ENCODE results near the gene DNAH7.
"Not testable (repeated sequence)": the region's sequence is repeated elsewhere in the genome, so short reads cannot be mapped to it uniquely, and the experiment has no call there.

The DNAH7 gene

DNA sequence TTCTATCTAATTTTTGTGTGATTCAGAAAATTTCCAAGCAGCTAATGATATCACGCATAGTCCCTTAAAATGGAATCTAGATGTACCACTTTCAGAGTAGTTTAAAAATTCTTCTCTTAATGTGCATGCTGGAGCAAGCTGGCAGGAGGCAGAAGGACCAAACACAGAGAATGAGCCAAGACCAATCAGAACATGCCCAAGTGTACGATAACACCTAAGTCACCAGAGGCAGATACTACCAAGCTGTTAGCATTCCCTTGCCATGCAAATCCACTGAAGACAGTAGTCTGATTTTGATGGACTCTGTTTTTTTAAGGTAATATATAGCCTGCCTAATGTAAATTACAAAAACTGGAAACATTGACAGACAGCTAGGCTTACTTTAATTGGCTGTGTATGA, 109.3 kb downstream of the DNAH7 start:
- DNase-seq, result no peak

DNA sequence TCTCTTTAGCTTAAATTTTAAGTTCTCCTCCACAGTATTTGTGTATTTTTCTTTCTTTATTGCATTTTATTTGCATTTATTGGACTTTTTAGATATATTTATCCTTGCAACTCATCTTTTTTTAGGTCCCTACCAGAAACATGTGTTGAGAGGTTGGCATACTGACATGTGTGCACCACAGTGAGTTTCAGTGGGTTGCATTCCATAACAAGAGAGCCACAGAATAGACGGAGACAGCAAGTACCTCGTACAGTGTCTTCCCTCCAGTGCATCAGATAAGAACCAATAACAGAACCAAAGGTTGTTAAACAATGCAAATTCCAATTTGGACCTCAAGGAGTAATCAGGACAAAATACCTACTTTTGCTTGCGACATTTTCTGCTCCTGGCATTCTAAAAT, 111.9 kb downstream of the DNAH7 start:
- DNase-seq, result no peak

DNA sequence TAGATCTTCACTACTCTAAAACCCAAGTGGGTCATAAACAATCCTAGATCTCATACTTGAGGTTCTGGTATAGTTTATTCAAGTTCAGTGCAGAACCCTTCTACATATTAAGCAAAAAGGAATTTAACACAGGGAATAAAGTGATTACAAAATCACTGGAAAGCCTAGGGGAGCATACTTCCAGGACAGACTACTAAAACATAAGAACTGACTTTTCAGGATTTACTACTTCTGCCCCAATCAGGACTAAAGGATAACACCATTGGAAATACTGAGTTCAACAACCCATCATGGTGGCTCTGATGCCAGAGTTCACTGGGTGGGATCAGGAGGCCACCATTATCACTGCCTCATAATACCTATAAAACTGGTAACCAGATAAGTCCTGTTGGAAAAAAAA, 123.6 kb downstream of the DNAH7 start:
- DNase-seq, result no peak

DNA sequence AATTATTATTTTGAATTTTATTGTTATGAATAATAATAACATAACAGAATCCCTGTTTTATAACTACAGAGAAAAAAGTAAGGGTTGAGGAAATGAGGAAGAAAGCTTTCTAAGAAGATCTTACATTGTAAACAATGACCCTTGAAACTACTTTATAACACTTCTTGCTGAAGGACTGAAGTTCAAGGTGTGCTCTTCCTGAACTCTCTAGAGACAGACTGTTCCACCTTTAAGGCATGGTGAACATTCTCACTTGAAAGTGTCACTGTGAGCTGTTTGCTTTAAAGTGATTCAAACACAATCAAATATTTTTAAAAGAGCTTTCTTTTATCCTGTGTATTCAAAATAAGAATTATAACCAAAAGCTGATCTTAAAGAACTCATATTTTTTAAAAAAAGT, 131.5 kb downstream of the DNAH7 start:
- no peak for DNase-seq

DNA sequence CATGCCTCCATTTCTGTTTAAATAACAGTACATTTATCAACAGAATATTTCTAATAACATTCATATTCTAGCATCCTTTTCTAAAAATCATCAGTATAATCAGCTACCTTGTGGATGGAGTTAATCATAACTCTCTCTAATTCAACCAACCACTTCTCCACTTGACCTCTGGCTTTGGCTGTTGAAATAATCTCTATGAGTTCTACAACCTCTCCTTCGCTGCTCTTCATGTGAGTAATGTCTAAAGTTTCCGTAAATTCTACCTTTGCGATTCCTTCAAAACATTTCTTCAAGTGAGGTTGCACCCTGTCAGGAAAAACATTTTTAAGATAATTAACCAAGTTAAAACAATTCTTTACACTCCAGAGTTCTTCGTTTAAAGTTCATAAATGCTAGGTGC, 134.2 kb downstream of the DNAH7 start:
- no peak for DNase-seq

DNA sequence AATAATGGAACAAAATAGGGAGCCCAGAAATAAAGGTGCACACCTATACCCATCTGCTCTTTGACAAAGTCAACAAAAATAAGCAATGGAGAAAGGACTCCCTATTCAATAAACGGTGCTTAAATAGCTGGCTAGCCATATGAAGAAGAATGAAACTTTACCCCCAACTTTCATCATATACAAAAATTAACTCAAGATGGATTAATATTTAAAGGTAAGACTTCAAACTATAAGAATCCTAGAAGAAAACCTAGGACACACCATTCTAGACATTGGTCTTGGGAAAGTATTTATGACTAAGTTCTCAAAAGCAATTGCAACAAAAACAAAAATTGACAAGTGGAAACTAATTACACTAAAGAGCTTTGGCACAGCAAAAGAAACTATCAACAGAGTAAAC, 139.1 kb downstream of the DNAH7 start:
- no peak for DNase-seq

DNA sequence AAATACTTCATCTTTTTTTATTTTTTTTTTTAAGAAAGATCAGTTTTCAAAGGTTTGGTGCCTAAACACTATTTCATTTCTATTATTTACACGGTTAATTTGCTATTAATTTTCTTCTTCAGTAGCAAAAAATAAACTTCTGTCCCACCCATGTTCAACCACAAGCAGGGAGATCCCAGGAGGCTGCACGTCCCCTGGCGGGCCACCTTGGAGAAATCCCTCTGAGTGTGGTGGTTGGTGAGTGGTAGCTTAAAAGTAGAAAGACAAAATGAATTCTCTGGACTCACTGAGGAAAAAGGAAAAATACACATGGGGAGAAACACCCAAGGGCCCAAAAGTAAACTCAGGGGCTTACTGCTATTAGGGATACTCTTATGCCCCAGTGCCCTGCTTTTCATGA, 143.5 kb downstream of the DNAH7 start:
- DNase-seq, result no peak

DNA sequence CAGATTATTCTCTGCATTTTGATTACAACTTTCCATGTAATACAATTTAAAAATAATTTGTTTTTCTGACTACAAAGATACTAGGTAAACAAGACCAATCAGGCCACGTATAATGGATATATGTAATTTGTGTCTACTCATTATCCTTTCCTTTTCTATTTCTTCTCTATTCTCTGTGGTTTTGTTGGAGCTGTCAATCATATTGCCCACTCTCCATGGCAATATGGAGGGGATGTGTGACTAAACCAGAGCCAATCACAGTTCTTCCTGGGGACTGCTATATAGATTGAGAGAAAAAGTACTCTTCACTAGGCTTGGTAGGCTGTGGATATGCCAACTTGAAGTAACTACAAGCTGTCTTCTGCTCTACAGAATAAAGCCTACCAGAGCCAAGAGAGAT, 144.7 kb downstream of the DNAH7 start:
- no peak for DNase-seq

DNA sequence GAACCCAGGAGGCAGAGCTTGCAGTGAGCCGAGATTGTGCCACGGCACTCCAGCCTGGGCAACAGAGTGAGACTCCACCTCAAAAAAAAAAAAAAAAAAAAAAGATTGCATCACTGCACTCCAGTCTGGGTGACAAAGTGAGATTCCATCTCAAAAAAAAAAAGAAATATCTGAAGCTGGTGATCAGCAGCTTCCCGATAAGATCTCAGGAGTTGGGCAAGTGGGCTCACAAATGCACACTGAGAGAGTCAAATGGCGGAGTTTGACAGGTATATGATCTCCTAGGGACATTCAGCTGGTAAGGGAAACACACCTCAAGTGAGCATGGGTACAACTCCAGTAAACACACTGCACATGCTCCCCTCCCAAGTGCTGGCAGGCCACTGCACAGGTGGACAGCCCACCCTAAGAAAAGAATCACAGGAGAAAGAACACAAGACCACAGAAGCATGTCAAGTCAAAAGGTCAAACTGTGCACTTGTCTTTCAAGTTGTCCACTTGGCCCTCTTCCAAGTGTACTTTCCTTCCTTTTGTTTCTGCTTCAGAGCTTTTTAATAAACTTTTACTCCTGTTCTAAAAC, 151.5 kb downstream of the DNAH7 start:
- not testable (repeated sequence) for DNase-seq

DNA sequence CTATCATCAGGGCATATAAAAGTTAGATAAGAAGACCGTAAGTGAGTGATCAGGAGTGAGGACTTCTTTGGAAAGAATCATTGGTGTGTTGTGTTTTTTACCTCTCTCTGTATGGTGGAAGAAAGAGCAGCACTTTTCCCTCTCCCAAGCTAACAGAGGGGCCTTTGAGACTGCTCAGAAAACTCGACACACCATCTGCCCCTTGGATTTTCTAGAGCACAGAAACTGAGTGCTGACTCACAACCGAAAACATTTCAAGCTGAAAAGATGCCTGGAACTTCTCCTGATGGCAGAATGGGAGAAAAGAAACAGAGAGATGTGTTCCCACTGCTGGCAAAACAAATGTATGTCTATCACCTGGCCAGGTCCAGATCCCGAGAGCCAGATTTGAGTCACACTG, 156.6 kb downstream of the DNAH7 start:
- no peak for DNase-seq

DNA sequence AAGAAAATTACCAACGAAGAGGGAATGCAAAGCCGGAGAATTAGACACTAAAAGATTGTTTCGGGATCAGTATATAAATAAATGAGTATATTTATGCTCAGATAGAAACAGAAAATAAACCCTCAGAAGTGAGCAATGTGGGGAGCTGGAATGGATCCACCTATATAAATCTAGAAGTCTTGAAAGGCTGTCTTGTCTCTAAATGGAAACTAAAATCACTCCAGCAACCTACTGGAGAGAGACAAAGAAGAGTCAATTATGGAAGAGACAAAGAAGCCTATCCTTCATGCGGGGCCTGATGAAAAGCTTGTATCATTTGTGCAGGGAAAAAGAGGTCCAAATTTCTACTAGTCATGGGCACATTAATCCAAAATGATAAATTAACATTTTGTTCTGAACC, 158.1 kb downstream of the DNAH7 start:
- no peak for DNase-seq

DNA sequence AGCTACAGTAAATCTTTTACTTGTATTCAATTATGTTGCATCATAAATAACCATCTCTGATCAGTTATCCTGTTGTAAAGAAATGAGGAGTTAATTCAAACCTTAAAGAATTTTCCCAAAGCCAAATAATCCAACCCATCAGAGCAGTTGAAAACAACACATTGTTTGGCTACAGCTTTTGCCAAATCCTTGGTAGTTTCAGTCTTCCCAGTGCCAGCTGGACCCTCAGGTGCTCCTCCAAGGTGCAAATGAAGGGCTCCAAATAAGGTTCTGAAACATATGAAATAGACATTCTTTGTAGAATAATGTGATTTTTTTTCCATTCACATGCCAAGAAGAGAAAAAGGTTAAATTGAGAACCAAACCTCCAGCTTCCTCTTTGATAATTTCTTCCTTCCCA, 158.7 kb downstream of the DNAH7 start:
- DNase-seq, result no peak

DNA sequence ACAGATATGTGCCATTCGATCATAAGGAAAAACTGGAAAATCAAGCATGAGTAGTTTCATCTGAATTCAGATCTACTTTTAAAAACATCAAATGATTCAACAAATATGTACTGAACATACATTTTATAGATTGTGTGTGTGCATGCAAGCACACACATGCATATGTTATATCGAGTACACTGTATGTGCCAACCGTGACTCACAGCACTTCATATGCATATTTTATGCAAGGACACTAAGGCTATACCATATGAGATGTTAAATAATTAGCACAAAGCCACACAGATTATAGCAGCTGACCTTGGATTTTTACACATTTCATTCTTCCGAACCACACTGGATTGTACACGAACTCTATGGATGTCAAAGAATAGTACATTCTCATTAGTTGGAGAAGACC, 161.2 kb downstream of the DNAH7 start:
- no peak for DNase-seq

DNA sequence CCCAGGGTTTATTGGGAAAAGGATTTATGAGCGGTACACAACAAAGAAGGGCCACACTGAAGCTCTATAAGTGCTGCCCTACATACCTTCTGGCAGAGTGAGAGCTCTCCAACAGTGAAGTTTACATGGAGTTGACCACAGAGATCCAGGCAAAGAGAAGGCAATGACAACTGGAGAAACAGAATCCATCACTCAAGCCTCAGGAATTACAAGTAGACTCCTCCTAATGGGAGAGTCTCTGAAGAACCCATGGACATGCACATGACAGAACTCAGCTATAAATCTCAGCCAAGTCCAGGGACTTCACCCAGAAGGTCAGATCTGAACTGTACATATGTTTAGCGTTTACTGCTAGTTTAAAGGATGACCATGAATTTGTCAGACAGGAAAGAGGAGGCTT, 164.7 kb downstream of the DNAH7 start:
- no peak for DNase-seq

DNA sequence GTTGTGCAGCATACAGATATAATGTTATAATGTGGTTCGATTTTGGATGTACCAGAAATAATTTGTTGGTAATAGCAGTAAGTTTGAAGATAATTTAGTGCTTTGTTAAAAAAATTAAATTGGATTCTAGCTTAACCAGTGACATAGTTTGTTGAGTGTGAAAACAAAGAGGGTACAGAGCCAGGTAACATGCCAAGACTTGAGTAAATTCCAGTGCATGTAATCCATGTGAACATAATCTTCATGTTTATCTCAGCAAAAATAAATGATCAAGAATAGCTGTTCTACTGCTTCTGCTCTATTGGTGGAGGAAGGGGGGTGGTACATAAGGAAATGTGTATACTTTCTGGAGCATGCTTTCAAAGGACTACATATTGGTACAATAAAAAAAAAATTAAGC, 165.8 kb downstream of the DNAH7 start:
- DNase-seq, result no peak

DNA sequence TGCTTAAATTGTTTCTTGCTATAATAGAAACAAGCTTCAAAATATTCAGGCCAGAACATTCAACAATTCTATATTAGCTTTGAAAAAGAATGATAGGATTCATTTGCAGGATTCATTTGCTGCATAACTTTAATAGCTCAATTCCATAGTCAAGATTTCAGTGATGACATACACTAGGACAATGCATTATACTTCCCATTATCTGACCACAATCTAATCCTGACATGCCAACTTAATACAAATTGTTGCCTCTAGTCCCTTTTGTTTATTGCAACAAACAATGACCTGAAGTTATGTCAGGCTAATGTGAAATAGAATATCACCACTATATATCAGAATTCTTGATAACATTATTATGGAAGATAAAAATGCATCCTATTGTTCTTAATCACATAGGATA, 169.4 kb downstream of the DNAH7 start:
- DNase-seq, result no peak

DNA sequence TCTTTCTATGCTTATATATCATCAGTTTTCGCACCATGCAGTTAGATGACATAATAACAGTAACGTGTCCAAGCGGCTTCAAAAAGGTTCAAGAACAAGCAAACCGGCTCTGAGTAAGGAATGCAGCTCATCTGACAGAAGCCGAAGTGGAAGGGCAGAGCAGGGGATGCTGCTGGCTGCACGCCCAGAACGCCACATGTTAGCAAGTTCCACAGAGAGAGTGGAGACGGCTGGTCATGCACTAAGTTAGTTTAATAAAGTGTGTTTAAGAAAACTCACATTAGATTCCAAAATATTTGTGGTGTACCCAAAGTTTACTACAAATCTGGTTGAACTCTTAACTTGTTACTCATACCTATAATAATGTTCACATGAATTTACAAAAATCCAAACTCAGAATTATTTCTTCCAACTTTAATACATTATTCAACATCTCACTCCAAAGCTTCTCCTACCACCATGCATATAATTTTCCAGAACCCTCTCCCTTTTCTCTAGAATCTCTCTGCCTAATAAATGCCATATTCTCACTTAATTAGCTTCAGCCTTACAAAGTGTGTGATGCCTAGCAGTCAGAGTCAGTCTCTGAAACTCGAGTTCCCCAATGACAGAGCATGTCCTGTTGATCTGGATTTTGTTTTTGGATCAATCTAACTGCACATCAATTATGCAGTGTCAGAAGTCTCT, 170.0 kb downstream of the DNAH7 start:
- DNase-seq, result no peak

DNA sequence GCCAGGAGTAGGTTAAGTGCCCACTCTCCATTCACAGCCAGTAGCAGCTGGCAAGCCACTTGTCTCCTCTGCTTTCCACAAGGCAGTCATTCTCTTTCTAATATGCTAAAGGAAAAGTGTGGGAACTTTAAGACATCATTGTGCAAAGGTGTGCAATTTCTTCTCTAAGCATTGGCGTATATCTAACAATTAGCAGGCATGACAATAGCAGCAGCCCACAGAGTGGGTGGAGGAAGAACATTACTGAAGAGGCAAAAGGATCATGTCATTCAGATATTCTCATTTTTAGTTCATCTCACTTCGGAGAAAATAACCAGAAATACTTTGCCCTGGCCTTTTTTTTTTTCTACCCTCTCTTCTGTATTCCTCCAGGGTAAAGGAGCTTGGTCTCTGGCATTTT, 177.6 kb downstream of the DNAH7 start:
- no peak for DNase-seq

DNA sequence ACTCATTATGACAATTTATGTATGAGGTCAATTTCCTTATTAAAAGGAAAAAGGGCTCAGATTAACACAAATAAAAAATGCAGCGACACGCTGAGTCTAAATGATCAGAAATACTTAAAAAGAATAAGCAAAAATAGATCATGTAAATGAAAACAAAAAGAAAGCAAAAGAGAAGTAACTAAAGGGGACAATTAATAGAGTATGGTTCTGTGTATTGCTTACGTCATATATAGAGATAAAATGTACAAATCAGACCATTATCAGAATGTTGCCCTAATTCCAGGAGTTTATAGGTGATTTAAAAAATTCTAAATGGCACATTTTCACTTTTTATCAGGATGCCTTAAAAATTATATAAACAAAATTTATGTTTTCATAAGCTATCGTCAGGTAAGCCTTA, 189.5 kb downstream of the DNAH7 start:
- DNase-seq, result no peak

DNA sequence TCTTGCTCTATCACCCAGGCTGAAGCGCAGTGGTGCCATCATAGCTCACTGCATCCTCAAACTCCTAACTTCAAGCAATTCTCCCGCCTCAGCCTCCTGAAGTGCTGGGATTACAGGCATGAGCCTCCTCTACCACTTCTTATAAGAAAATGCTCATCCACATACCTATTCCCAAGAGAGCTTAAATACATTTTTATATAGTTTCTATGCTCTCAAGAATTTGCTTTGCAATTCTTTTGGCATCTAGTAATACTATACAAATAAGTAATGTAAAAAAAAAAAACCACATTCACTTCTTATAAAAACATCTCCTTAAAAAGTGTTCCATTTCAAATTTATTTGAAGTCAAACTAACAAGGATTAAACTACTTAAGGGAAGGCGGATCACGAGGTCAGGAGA, 197.3 kb downstream of the DNAH7 start:
- no peak for DNase-seq

DNA sequence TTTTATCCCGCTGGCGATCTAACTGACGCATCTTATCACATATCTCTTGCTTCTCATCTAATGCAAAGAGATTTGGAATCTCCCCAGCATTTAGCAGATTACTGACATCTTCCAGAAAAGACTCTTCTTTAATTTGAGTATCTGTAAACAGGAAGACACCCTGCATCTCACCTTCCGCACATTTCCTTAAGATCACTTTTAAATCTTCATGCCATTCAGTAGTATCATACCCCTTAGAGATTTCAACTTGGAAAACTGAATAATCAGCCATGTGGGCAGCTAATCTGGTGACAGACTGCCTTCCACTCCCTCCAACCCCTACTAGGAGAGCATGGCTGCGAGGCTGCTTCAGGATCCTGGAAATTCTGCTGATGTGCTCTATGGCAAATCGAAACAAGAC, 204.3 kb downstream of the DNAH7 start:
- no peak for DNase-seq

DNA sequence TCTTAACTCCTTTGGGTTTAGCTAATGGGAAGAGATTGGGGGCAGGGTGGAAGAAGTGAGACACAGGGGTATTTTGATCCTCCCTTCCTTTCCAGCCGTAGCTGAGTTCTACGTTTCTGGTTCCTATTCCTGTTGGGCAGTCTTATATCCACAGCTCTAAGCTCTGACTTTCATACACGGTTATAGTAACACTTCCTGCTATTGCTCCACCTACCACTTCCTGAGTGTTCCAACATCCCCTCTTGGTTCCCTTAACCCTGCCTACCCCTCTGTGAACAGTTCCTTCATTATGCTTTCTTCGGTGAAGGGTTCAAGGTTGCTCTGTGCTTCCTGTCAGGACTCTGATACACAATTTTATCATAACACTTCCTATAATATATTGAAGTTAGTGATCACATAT, 205.1 kb downstream of the DNAH7 start:
- no peak for DNase-seq

DNA sequence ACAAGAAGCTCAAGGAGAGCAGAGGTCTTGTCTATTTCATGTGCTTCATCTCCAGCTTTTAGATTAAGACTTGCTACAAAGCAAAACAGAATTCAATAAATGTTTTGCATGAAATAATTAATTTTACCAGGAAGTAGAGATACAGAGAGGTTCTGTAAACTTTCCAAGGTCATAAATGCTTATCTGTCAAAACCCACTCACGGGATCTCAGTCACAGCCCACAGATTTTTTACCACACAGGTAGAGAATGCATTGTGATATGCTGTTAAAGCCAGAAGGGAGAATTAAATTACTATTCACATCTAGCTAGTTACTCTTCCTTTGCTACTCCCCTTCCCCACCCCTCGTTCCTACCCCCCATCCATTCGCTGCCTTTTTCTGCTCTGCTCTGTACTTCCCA, 205.5 kb downstream of the DNAH7 start:
- no peak for DNase-seq

DNA sequence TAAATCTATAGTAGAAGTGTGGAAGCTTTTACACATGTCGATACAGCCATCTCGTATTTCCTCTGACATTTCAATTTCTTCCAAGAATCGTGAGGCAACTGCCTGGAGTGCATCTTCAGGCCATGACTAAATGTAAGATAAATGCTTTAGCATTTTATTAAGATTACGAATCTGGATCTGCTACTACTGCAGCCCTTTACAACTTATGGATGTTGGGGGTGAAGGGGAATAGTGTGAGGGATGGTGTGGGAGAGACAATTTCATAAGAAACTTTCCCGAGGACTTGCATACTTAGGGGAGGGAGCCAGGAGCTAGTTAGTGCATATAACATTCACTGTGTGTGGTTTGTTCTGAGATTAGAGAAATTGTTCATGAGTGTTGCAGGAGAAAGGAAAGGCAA, 206.8 kb downstream of the DNAH7 start:
- no peak for DNase-seq

DNA sequence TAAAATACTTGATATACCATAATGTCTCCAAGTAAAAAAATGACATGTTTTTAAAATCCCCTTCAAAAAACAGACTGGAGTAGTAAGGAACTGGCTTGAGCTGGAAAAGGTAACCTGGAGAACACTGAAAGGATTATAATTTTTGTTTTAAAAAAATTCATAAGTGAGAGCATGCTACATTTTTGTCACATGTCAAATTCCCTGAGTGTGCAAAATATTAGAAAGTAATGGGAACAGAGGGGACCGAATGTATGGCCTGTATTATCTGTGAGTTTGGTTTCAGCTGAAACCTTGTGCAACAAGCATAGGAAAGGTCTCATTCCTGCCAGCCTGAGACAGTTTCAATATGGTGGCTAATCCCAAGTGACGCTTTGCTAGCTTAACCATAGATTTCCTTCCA, 209.1 kb downstream of the DNAH7 start:
- no peak for DNase-seq

DNA sequence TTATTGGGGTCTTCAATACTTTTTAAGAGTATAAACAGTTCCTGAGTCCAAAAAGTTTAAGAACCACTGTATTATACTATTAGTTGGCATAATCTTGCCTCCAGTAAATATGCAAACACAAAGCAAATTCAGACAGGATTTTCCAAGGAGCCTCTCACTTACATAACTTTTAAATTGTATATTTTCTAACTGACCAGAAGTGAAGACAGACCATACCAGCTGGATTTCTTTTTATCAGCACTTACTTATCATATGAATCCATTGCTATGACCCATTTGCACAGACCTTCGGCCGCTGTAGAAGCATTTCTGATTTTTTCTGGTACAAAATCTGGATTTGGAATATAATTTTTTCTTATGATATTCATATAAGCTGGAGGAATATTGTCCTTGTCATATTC, 211.5 kb downstream of the DNAH7 start:
- DNase-seq, result no peak

Measured in NCI-H1048 (cell line).